Testis (tissue), 2 donors: ENCODE data around the gene GLT1D1.

ENCODE experiments used
- CTCF ChIP-seq, 3 experiments: fragments of 450-650 bp in 2 of 3; fragments of 200-600 bp in 1 of 3; sonication (generic) in 1 of 3; IDR thresholded peaks; one replicate each; pipeline ENCODE4 v1.5.1; 2016 to 2019; ENCODE audit warnings: antibody characterized with exemption in 3 of 3, mild to moderate bottlenecking in 2 of 3, moderate library complexity in 1 of 3
- POLR2A ChIP-seq: fragments of 450-650 bp; IDR thresholded peaks from one replicate; pipeline ENCODE4 v1.6.1; 2017; ENCODE audit warnings: antibody characterized with exemption, mild to moderate bottlenecking, moderate library complexity

GRCh38 chr12:128970110-128970509 lies 116.8 kb downstream of the GLT1D1 start:
- TF ChIP-seq CTCF (IDR thresholded peaks at IDR 0.05) (no peak), POLR2A (no peak)
